GM18873 (cell line): ENCODE data around the gene DCAF6.
A peak's percentile ranks its signal among the peaks of the same experiment; 100 is the strongest.
"Not testable (repeated sequence)": the region's sequence is repeated elsewhere in the genome, so short reads cannot be mapped to it uniquely, and the experiment has no call there.

Source experiments
- ATAC-seq: cut with Tn5 transposase; IDR thresholded peaks from one replicate; pipeline ENCODE4 v1.9.1; 2021; ENCODE audit warnings: mild to moderate bottlenecking, moderate library complexity, moderate number of reproducible peaks; ENCODE audit not compliant: unreplicated experiment, low FRiP score

DCAF6 gene

DNA sequence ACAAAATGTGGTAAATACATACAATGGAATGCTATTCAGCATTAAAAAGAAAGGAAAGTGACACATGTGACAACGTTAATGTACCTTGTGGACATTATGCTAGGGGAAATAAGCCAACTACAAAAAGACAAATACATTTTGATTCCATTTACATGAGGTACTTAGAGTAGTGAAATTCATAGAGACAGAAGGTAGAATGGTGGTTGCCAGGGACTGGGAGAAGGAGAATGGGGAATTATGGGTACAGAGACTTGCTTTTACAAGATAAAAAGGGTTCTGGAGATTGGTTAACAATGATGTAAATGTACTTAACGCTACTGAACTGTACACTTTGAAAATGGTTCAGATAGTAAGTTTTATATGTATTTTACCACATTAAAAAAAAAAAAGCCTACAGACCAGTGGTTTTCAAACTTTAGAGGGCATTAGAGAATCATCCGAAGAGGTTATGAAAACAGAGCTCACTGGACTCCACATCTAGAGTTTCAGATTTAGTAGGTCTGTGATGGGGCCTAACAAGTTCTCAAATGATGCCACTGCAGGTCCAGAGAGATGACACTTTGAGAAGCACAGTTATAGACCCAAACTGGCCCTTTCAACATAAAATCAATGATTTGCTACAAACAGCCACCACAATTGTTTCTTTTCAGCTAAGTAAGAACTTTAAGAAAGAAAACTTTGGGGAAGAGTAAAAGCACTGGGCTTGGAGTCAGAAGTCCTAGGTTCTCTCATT lies 13.0 kb upstream of the DCAF6 start:
- ATAC-seq: no peak

DNA sequence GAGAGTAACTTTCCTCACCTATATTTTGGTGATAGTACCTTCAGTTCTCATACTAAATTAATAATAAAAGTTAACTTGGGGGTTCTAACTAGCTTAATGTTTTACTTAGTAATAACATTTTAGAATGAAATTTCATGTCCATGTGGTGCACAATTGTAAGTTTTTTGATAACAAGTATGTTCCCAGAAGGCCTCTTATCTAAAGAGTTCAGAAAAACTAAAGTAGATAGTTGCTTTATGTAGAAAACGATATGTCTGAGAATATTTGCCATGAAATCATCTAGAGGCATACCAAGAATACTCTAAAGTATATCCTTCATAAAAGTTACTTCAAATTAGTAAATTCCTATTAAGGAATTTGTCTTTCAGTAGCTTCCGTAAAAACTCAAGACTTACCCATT lies 12.4 kb upstream of the DCAF6 start:
- ATAC-seq: no peak

DNA sequence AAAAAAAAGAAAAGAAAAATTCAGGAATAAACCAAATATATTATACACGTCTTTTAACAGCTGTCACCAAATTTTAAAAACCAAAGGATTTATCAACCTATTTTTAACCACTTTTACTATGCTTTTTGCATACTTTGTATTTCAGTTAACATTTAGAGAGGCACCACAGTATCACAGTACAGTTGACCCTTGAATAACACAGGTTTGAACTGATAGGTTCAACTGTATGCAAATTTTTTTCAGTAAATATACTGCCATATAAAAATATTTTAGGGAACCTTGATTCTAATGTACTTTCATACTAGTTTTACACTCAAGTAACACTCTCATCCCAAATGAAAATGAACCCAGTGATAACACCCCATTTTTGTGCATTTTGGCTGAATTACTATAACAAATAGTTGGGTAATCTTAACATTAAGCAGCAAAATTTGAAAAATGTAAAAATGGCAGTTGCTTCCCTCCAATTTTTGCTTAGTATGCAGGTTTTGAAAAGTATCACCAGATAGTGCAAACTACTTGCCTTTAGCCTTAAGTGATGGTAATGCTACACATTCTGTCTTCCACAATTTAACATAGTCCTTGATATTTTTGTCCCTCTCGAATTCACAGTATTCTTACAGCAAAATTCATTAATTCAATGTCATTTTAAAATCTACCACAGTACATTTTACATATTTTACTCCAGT lies 11.8 kb upstream of the DCAF6 start:
- no peak for ATAC-seq

DNA sequence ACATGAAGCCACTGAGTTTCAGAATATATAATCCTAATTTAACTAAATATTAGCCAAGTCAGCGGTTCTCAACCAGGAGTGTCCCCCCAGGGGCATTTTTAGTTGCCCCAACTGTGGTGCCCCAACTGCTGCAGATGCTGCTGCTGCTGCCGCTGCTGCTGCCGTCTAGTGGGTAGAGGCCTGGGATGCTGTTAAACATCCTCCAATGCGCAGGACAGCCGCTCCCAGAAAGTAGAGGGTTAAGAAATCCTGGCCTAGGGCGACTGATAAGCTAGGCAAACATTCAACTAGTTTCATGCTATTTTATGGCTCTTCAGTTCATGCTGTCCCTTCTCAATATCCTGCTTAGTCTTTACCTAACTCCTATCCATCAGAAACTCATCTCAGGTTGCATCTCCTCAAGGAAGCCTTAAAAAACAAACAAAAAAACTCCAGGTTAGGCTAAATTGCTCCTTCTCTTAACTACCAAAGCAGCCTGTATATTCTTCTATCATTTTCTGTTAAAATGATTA lies 9.9 kb upstream of the DCAF6 start:
- no peak for ATAC-seq

DNA sequence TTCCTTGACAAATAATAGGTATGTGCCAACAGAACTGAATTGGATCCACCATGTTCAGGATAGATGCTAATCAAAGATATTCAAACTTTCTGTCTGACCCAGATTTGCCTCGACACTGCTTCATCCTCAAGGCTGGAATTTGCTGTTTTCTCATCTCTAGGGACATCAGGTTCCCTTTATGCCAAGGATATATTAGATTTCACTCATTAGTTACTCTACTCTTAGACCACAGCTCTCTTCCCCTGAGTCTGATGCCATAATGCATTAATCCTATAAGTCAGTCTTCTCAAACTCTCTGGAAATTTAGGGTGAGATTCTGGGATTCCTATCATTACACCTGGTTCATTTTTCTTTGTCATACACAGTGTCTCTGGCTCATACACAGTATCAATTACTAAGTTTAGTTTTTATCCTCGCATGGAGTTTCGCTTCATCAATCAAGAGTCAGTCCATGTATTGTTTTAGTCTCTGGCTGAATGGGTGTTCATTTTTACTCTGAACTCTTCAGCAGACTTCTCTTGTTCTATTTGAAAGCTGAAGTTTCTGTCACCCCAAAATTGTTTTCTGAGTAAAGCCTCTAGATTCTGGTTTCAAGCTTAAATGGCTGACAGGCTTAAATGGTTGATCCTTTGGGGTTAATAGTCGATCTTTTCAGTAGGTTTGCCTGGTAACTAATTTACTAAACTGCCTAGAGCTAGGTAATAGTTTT lies 9.3 kb upstream of the DCAF6 start:
- ATAC-seq: no peak

DNA sequence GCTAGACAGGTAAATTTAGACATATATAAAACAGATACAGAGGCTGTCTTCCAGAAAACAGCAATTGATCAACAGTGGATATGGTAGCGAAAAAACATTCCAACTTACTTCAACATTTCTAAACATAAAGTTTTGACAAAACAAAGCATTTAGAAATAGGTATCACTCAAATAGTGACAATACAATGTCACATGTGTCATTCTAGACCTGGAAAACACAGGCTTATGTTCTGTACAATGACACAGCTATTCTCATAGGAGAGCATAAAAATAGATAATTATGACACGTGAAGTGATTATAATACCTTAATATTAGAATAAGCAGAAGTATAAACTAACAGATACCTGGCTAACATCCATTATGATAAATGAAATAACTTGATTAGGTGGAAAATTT lies 8.0 kb upstream of the DCAF6 start:
- ATAC-seq: no peak

DNA sequence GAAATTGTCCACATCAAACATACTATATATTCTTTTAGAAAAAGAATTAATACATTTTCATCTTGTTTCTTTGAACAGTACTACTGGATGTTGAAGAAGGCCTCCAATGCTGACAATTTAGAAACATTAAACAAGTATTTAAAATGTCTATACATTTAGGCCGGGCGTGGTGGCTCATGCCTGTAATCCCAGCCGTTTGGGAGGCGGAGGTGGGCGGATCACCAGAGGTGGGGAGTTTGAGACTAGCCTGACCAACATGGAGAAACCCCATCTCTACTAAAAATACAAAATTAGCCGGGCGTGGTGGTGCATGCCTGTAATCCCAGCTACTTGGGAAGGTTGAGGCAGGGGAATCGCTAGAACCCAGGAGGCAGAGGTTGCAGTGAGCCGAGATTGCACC lies 7.6 kb upstream of the DCAF6 start:
- not testable (repeated sequence) for ATAC-seq

DNA sequence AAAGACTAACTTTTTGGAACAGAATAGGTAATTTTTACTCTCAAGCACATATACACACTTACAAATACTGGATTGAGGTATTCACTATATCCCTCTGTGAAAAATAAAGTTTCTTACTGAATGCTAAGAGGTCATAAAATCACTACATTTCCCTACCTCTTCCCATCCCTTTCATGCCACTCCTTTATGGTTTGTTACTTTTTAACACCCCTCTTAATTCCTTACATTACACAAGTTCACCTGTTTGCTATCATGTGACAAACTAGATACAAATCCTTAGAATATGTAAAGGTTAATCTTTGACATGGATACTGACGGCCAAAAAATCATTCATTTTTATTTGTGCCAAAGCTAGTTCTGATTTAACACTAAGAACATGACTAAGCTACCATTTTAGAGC lies 6.8 kb upstream of the DCAF6 start:
- no peak for ATAC-seq

DNA sequence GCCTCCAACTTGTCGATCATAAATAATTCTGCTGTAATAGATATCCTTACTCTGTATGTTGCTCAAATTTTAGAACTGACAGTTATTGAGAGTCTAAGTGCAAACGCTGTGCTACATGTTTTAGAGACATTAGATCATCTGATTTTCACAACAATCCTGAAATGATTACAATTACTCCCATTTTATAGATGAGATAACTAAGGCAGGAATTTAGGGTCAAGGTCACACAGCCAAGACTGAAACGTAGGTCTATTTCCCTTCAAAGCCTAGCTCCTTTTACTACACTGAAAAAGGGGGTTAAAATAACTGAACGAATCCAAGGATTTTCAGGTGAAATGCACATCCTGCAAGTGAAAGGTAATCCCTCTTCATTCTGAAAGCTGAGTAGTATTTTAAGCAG lies 2.7 kb upstream of the DCAF6 start:
- ATAC-seq: no peak

DNA sequence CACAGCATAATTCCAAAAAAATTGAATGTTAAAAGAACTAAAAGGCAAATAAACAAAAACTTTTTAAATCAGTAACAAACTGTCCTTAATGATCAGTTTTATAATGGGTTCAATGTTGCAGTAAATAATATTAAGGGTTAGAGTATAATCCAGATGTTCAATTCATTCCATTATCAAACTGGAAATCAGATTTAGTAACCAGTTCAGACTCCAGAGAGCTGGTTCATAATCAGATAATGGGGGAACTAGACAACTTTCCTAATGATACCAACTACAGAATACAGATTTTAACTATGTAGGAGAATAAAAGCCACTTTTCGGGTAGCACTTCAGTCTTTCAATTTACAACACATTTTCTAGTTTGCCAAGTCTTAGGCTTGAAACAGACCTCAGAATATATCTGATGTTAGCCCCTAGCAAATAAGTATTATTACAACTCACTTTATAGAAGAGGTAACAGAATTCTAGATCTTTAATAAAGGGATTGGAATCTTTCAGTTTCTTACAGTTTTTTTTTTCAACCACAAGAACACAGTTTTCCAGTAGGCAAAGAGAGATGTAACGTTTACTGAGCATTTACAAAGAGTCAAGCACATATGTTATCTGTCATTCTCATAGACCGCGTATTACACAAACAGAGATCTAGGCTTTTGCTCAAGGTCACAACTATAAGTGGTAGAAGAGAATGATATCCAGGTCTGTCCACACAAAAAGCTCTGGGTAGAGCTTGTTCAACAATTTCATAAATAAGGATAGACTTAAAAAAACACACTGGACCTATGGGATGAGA lies 1.9 kb upstream of the DCAF6 start:
- ATAC-seq: no peak

DNA sequence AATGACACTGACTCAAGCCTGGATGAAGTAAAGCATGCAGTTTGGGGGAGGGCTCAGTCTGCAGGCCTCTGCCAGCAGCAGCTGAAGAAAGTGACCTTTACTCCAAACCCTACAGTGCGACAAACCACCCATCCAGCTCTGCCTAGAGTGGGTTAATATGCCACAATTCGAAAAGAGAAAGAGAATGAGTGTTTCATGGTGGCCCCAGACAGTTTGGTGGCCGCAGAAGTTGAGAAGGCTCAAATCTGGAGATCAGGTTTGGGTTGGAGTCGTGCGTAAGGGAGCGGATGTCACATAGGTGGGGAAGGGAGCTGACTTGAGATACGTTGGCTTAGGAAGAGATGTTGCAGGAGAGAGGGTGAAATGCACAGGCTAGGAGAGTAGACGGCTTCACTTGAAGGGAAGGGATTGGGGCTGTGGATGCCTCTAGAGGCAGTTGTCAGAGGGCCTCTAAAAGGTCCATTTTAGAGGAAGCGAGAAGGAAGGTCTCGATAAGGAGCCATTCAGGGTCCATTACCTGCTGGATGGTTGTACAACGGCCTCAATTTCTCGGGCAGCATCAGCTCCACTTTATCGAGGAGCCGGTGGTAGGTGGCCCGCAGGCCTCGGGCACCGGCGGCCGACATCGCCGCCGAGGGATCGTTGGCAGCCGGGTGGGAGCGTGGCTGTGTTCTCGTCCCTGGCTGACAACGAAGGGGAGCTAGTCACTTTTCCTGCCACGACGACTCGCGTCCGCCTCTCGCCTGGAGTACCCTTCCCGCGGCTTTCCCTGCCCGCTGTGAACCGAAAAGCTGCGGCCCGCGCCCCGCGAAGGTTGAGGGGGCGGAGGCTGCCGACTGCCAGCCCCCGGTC lies 1.0 kb upstream of the DCAF6 start:
- ATAC-seq: peak; percentile 6

DNA sequence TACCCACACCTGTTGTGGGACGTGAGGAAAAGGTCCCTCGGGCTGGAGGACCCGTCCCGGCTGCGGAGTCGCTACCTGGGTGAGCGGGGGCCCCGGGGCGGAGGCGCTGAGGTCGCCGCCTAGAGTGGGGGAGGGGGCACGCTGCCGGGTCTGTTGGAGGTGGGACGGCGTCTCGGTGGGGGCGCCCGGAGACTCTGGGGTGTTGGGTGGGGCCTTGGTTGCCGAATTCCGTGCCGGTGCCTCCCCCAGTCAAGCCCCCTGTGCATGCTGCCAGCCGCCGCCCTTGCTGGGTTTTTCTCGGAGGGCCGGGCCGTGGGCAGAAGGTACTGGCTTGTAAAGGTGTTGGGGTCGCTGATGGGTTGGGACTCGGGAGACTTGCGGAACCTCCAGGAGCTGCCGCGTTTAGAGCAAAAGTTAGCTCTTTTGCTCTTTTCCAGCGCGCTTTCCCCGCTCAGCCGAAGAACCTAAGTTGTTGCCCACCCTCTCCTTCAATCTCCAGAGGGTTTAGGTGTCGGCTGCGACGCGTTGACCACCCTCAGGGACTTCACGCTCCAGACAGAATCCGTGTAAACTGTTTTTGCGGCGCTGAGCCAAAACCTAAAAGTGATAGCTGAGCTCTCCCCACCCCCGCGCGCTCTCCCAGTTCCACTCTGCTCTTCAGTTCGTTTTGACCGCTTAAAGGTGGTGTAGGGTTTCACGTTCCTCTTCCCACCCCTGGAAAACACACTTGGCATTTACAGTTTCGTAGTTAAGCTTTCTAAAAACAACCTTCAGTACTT lies 636 bp downstream of the DCAF6 start, which contains the start of gene MPC2:
Gene MPC2, minus strand, starts transcription at position 143 of the 779 bp plus-strand sequence. CDS start 1,231 bp downstream, outside the sequence.
- ATAC-seq: peak; percentile 15

DNA sequence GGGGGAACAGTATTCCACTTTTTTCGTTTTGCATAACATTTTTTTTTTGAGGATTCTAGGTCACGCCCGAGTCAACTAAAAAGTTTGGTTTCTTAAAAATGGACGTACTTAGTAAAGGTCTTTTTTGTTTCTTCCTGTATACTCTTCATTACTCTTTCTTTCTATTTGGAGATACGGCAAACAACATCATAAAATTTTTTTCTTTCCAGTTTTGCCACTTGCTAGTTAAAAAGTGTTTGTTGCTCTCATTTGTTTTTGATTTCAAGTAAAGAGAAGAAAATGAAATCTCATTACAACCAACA lies 1.2 kb downstream of the DCAF6 start:
- no peak for ATAC-seq

DNA sequence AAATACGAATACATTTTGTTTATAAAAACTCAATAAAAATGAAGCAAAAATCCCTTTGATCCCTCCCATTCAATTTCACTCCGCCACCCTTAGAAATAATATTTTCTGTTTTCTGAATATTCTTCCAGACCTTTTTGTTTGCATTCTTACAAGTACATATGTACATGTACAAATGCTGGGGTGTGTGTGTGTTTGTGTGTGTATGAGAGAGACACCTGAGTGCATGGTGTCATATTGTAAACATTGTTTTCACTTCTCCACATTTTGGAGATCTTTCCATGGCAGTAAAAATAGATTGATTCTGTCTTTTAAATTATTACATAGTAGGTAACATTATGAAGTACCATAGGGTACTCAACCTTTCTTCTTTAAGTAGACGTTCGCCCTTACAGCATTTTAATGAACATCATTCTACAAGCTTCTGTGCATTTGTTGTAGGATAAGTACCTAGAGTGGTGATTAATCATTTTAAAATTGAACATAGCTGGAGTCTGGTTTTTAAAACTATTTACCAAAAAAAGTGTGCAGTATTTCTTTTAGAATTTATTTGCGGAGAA lies 1.7 kb downstream of the DCAF6 start:
- no peak for ATAC-seq

DNA sequence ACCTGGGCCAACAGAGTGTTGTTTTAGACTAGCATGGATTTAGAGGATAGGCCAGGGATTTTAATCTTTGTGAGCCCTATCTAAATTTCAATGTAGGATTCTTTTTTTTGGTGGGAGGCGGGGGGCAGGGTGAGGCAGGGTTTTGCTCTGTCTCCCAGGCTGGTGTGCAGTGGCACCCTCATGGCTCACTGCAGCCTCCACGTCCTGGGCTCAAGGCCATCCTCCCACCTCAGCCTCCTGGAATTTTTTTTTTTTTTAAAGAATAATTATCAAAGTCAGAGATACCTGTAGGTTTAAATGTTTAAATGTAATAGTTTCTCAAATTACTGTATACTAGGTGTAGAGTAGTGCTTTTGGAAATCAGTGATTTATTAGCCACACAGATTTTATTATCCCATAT lies 3.8 kb downstream of the DCAF6 start:
- no peak for ATAC-seq

DNA sequence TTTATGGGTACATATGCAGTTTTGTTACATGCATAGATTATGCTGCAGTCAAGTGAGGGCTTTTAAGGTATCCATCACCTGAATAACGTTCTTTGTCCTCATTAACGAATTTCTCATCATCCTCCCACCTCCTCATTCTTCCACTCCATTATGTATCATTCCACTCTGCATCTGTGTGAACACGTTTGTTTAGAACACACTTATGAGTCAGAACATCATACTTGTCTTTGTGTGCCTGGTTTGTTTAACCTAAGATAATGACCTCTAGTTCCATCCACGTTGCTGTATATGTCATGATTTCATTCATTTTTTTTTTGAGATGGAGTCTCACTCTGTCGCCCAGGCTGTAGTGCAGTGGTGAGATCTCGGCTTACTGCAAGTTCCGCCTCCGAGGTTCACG lies 7.1 kb downstream of the DCAF6 start:
- no peak for ATAC-seq

DNA sequence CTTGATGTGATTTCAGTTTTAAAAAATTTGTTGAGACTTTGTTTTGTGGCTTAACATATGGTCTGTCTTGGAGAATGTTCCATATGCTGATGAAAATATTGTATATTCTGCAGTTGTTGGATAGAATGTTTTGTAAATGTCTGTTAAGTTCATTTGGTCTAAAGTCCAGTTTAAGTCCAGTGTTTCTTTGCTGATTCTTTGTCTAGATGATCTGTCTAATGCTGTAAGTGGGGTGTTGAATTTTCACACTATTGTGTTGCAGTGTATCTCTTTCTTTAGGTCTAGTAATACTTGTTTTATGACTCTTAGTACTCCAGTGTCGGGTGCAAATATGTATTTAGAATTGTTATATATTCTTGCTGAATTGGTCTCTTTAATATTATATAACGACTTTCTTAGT lies 11.2 kb downstream of the DCAF6 start:
- ATAC-seq: no peak

DNA sequence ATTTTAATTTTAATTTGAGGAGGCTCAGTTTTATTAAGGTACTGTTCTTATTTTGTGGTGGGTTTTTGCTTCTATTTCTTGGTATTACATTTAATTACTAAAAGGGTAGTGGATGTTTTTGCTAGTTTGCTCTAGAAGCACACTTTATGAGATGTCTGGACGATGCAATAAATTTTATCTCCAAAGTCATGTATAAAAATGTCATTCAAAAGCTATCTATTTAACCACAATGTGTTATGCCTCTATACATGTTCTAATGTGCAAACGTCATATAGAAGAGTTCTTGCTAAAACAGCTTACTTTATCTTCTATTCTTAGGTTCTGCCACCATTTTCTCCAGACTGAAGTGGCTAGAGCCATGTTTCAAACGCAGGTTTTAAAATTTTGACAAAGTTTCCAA lies 13.3 kb downstream of the DCAF6 start:
- no peak for ATAC-seq

DNA sequence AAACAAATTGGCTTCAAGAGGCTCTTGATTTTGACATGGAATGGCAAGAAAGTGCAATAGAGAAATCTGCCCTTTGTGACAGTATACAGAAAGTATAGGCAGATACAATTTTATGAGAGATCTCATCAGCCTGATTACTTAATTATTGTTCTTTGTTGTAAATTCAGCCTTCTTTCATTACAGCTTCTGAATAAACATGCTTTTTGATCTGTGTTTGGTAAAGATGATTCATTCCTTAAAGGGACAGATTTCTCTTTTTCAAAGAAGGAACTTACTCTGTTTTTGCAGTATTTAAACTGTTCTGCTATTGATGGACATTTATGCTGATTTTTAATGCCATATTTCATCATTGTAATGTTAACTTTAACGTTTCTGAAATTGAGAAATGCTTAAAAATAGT lies 14.1 kb downstream of the DCAF6 start:
- no peak for ATAC-seq
